K562 (cell line): ENCODE results near the gene ALKBH3. TPM values are rescaled to one million over a fixed set of nuclear protein-coding genes. Genes with fewer than 3 reads are reported as not detected.

ENCODE experiments used
- CC2D1A ChIP-seq: fragments of 450-650 bp; IDR thresholded peaks from 2 replicates; pipeline ENCODE4 v1.6.1; 2017; ENCODE audit warnings: mild to moderate bottlenecking
- DACH1 ChIP-seq: fragments of 450-650 bp; IDR thresholded peaks from 2 replicates; pipeline ENCODE4 v1.6.1; 2018; ENCODE audit not compliant: partially characterized antibody
- DEAF1 ChIP-seq: fragments of 450-650 bp; formaldehyde crosslinking; IDR thresholded peaks from 2 replicates; pipeline ENCODE4 v1.4.0; 2020; ENCODE audit warnings: mild to moderate bottlenecking, moderate library complexity
- GATAD2B ChIP-seq: fragments of 450-650 bp; IDR thresholded peaks from 2 replicates; pipeline ENCODE4 v1.6.1; 2017; ENCODE audit warnings: mild to moderate bottlenecking, borderline replicate concordance
- MLLT1 ChIP-seq, 2 experiments: fragments of 450-650 bp; IDR thresholded peaks; 2 replicates each; pipeline ENCODE4 v1.6.1; 2016
- MTA3 ChIP-seq: fragments of 450-650 bp; formaldehyde crosslinking; IDR thresholded peaks from 2 replicates; pipeline ENCODE4 v1.6.1; 2017; ENCODE audit warnings: mild to moderate bottlenecking, borderline replicate concordance
- REST ChIP-seq, 2 experiments: fragments of 450-650 bp; formaldehyde crosslinking in 1 of 2; IDR thresholded peaks; 2 replicates each; pipeline versions ENCODE4 v1.4.0 to v1.6.1; 2014 to 2020; ENCODE audit warnings: mild to moderate bottlenecking in 2 of 2, borderline replicate concordance in 1 of 2, low read depth in 1 of 2
- STAG1 ChIP-seq: sonication (generic); formaldehyde crosslinking; IDR thresholded peaks from 2 replicates; pipeline ENCODE4 v1.5.0; 2020; ENCODE audit warnings: missing genetic modification reagents, borderline replicate concordance
- ZNF449 ChIP-seq: fragments of 250-450 bp; sonication (Bioruptor Pico); IDR thresholded peaks from 2 replicates; pipeline ENCODE4 v1.8.0; 2022; ENCODE audit warnings: moderate library complexity, mild to moderate bottlenecking, inconsistent platforms
- ZNF79 ChIP-seq: fragments of 250-450 bp; sonication (Bioruptor Pico); IDR thresholded peaks from 2 replicates; pipeline ENCODE4 v1.4.0; 2020; ENCODE audit warnings: low read depth, mild to moderate bottlenecking, moderate library complexity
- polyA plus RNA-seq, 8 experiments: library from polyadenylated mRNA; depleted of rRNA in 4 of 8; stranded (reverse) in 5 of 8; unstranded in 3 of 8; fragments of >200 nt; fragmentation: Nextera tagmentation in 2 of 8; fragmentation: Illumina TruSeq in 1 of 8; extraction: Ambion mirVana in 2 of 8; extraction: Trizol in 1 of 8; gene quantifications; 2 replicates each; pipeline versions ENCODE4 v1.2.1 to v1.2.3, GENCODE V29; 2011 to 2014; ENCODE audit warnings: inconsistent platforms in 1 of 8, missing spikeins in 1 of 8
- total RNA-seq, 7 experiments: library from RNA; depleted of rRNA in 6 of 7; stranded (reverse); fragments of >200 nt in 6 of 7; fragmentation: Illumina TruSeq in 2 of 7; extraction: Trizol in 2 of 7; gene quantifications; 2 replicates each; pipeline versions ENCODE4 v1.2.1 to v1.2.3, GENCODE V29; 2011 to 2021; ENCODE audit warnings: low replicate concordance in 1 of 7

The ALKBH3 gene
- total and polyA plus RNA-seq, 9 of the 15 experiments (the other 6 are each of a cell fraction or from before 2014, with no cell fraction given), result 16.0 to 49.9 (median 36.5) TPM

- TF ChIP-seq REST (IDR thresholded peaks at IDR 0.05; ENCODE audit: borderline replicate concordance), result no peak
- TF ChIP-seq REST (CRISPR knock-in tag; IDR thresholded peaks at IDR 0.05; ENCODE audit: low read depth), result peak; percentile 82; the same call in 1 of the 2 replicates
- TF ChIP-seq DACH1, result peak; percentile 32
- no peak for TF ChIP-seq STAG1 (CRISPR knock-in tag)
- peak; percentile 71 for TF ChIP-seq DEAF1 (CRISPR knock-in tag)
- no peak for TF ChIP-seq MLLT1 (IDR thresholded peaks at IDR 0.05)
- TF ChIP-seq CC2D1A, result peak; percentile 88; the same call in 1 of the 2 replicates
- TF ChIP-seq ZNF79 (CRISPR knock-in tag), result peak; percentile 78
- peak; percentile 58 for TF ChIP-seq GATAD2B
- TF ChIP-seq MTA3, result 0 out of 2 replicates have a peak, but pooled peaks have one; percentile 69
- peak; percentile 79 for TF ChIP-seq ZNF449 (CRISPR knock-in tag)
These were observed 72.0 kb downstream of the ALKBH3 start (continued) for GRCh38 chr11:43952401-43953342.
